HEK293T (cell line): ENCODE data around the gene TFAP2B.

Experiments used
- BHLHE40 ChIP-seq: fragments of 450-650 bp; IDR thresholded peaks from 2 replicates; pipeline ENCODE4 v1.6.1; 2016; ENCODE audit warnings: mild to moderate bottlenecking, moderate library complexity, borderline replicate concordance
- CTBP1 ChIP-seq: fragments of 450-650 bp; IDR thresholded peaks from 2 replicates; pipeline ENCODE4 v1.6.1; 2016; ENCODE audit warnings: borderline replicate concordance
- FOXA1 ChIP-seq: fragments of 450-650 bp; IDR thresholded peaks from 2 replicates; pipeline ENCODE4 v1.6.1; 2016; ENCODE audit warnings: mild to moderate bottlenecking
- FOXK2 ChIP-seq: fragments of 450-650 bp; IDR thresholded peaks from 2 replicates; pipeline ENCODE4 v1.6.1; 2016; ENCODE audit warnings: mild to moderate bottlenecking
- FOXM1 ChIP-seq: fragments of 450-650 bp; IDR thresholded peaks from 2 replicates; pipeline ENCODE4 v1.6.1; 2017; ENCODE audit warnings: mild to moderate bottlenecking, borderline replicate concordance
- LEF1 ChIP-seq: fragments of 450-650 bp; IDR thresholded peaks from 2 replicates; pipeline ENCODE4 v1.6.1; 2017; ENCODE audit warnings: mild to moderate bottlenecking, borderline replicate concordance
- SP1 ChIP-seq: fragments of 450-650 bp; IDR thresholded peaks from 2 replicates; pipeline ENCODE4 v1.6.1; 2017
- SUZ12 ChIP-seq: fragments of 450-650 bp; IDR thresholded peaks from 2 replicates; pipeline ENCODE4 v1.6.1; 2016; ENCODE audit warnings: mild to moderate bottlenecking
- TARDBP ChIP-seq: fragments of 450-650 bp; IDR thresholded peaks from 2 replicates; pipeline ENCODE4 v1.6.1; 2016
- ZNF384 ChIP-seq: fragments of 450-650 bp; IDR thresholded peaks from 2 replicates; pipeline ENCODE4 v1.6.1; 2016
- TF ChIP-seq, protein P1 (sequence below): fragments of 450-650 bp; IDR thresholded peaks from 2 replicates; pipeline ENCODE4 v1.6.1; 2016

DNA sequence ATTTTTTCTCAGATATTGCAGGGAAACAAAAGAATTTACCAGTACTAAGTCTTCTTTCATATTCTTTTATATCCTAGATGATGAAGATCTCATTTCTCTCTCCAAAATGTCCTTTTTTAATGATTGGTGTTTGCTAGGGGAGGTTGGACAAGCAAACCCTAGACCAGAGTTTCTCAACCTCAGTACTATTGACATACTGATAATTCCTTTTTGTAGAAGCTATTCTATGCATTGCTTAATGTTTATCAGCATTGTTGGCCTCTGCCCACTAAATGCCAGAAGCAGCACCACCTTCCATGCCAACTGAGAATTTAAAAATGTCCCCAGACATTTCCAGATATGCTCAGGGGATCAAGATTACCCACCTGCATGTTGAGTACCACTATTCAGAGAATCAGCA lies 14.4 kb upstream of the TFAP2B start:
- no peak for TF ChIP-seq LEF1
- TF ChIP-seq TARDBP = no peak
- TF ChIP-seq SP1 = no peak
- TF ChIP-seq BHLHE40 = no peak
- TF ChIP-seq CTBP1 = no peak
- TF ChIP-seq SUZ12 = no peak
- no peak for TF ChIP-seq FOXK2
- TF ChIP-seq, protein P1, sequence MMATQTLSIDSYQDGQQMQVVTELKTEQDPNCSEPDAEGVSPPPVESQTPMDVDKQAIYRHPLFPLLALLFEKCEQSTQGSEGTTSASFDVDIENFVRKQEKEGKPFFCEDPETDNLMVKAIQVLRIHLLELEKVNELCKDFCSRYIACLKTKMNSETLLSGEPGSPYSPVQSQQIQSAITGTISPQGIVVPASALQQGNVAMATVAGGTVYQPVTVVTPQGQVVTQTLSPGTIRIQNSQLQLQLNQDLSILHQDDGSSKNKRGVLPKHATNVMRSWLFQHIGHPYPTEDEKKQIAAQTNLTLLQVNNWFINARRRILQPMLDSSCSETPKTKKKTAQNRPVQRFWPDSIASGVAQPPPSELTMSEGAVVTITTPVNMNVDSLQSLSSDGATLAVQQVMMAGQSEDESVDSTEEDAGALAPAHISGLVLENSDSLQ = no peak
- TF ChIP-seq ZNF384 = no peak
- no peak for TF ChIP-seq FOXM1
- no peak for TF ChIP-seq FOXA1
